K562 (cell line): Measurements from ENCODE around the gene CENPP. TPM values are rescaled to one million over a fixed set of nuclear protein-coding genes. Genes with fewer than 3 reads are reported as not detected.

ENCODE experiments used
- ATAC-seq: fragments of 200-7000 bp; cut with Tn5 transposase; 3 replicates; pipeline ENCODE4 v1.9.1; 2020; ENCODE audit warnings: moderate library complexity
- BruUV-seq: library from RNA; stranded (reverse); fragments of 400-500 nt; replicated peaks from 2 replicates; lab custom pipeline; 2021; lab: Mats Ljungman, UMichigan
- CTCF ChIA-PET: fragments of 300-600 bp; formaldehyde crosslinking; extraction: SDS; loops from one replicate; lab custom pipeline; 2021; ENCODE audit warnings: low intra/inter-chr PET ratio; lab: Yijun Ruan, JAX
- POLR2A ChIA-PET: fragments of 300-600, 350-650 bp; sonication (Branson Sonifier 250); formaldehyde crosslinking; extraction: SDS; loops from one replicate; lab custom pipeline; 2021; ENCODE audit warnings: antibody characterized with exemption, inconsistent platforms; lab: Yijun Ruan, JAX
- DNase-seq, 4 experiments: peaks; one replicate each; pipeline versions ENCODE4 v3.0.0 to v3.0.0-alpha.2; 2011 to 2018; ENCODE audit warnings: low spot score in 3 of 4, mixed read lengths in 3 of 4; ENCODE audit errors: extremely low read depth in 1 of 4
- FAIRE-seq: peaks from 2 replicates; lab custom pipeline; 2011; peaks lifted over from hg19 to GRCh38; lab: Jason Lieb, UNC
- H2AFZ ChIP-seq: 2 replicates; pipeline ENCODE4 v1.6.0; 2011; ENCODE audit warnings: low read depth, low read length, control low read depth, inconsistent platforms
- H3K27ac ChIP-seq: fragments of 200-600 bp; 3 replicates; pipeline ENCODE4 v1.8.0; 2011; ENCODE audit warnings: low read depth, mild to moderate bottlenecking, control low read depth, inconsistent platforms, low read length, moderate library complexity, mixed read lengths; ENCODE audit errors: extremely low read depth
- H3K27me3 ChIP-seq, 2 experiments: fragments of 300-600 bp in 1 of 2; 2 replicates in 1 of 2; 3 replicates in 1 of 2; pipeline versions ENCODE4 v1.6.0 to v1.8.0; 2011; ENCODE audit warnings: inconsistent platforms in 2 of 2, low read length in 2 of 2, mild to moderate bottlenecking in 1 of 2, mixed read lengths in 1 of 2, moderate library complexity in 1 of 2; ENCODE audit not compliant: control insufficient read depth in 2 of 2, insufficient read depth in 2 of 2
- H3K36me3 ChIP-seq: fragments of 300-600 bp; 3 replicates; pipeline ENCODE4 v1.8.0; 2011; ENCODE audit warnings: mild to moderate bottlenecking, low read length, inconsistent platforms; ENCODE audit not compliant: control insufficient read depth, insufficient read depth
- H3K4me1 ChIP-seq, 2 experiments: fragments of 200-600 bp in 1 of 2; replicated peaks in 1 of 2; 2 replicates in 1 of 2; 3 replicates in 1 of 2; pipeline versions ENCODE4 v1.5.1 to v1.8.0; 2011; ENCODE audit warnings: inconsistent platforms in 2 of 2, low read length in 2 of 2, mild to moderate bottlenecking in 1 of 2, mixed read lengths in 1 of 2, moderate library complexity in 1 of 2; ENCODE audit not compliant: control insufficient read depth in 2 of 2, insufficient read depth in 2 of 2
- H3K4me2 ChIP-seq: 2 replicates; pipeline ENCODE4 v1.6.1; 2011; ENCODE audit warnings: low read length, control low read depth, inconsistent platforms, mixed read lengths; ENCODE audit not compliant: insufficient read depth
- H3K4me3 ChIP-seq: fragments of 200-600 bp; sonication (generic), shearing (Covaris generic); 2 replicates; pipeline ENCODE4 v1.5.1; 2016; ENCODE audit warnings: control low read depth, inconsistent platforms
- H3K79me2 ChIP-seq: fragments of 200-600 bp; 3 replicates; pipeline ENCODE4 v1.8.0; 2011; ENCODE audit warnings: low read length, inconsistent platforms; ENCODE audit not compliant: control insufficient read depth, insufficient read depth
- H3K9ac ChIP-seq, 2 experiments: 2 replicates each; pipeline versions ENCODE4 v1.6.0 to v1.6.1; 2011; ENCODE audit warnings: low read depth in 2 of 2, low read length in 2 of 2, control low read depth in 1 of 2, inconsistent platforms in 1 of 2, mild to moderate bottlenecking in 1 of 2, mixed read lengths in 1 of 2; ENCODE audit not compliant: insufficient read depth in 1 of 2
- H3K9me1 ChIP-seq: one replicate; pipeline ENCODE4 v1.6.0; 2011; ENCODE audit warnings: inconsistent platforms, mild to moderate bottlenecking, low read length, moderate library complexity; ENCODE audit not compliant: control insufficient read depth, insufficient read depth
- H3K9me3 ChIP-seq: replicated peaks from 2 replicates; pipeline ENCODE4 v1.5.1; 2011; ENCODE audit warnings: low read depth, low read length, inconsistent platforms; ENCODE audit not compliant: control insufficient read depth, insufficient read depth
- H4K20me1 ChIP-seq: replicated peaks from 2 replicates; pipeline ENCODE4 v1.6.1; 2011; ENCODE audit warnings: low read length, inconsistent platforms, mixed read lengths; ENCODE audit not compliant: control insufficient read depth, insufficient read depth
- ARID3B ChIP-seq: fragments of 250-450 bp; sonication (Bioruptor Pico); IDR thresholded peaks from 2 replicates; pipeline ENCODE4 v1.4.0; 2020; ENCODE audit warnings: borderline replicate concordance
- DPF2 ChIP-seq: fragments of 450-650 bp; IDR thresholded peaks from 2 replicates; pipeline ENCODE4 v1.6.1; 2016
- E2F3 ChIP-seq: fragments of 250-450 bp; sonication (Bioruptor Pico); IDR thresholded peaks from 2 replicates; pipeline ENCODE4 v1.4.0; 2020; ENCODE audit warnings: mild to moderate bottlenecking
- FUS ChIP-seq: fragments of 200-400 bp; formaldehyde crosslinking; optimal IDR thresholded peaks from 2 replicates; pipeline ENCODE3; 2017; ENCODE audit warnings: low read depth, low read length
- HLTF ChIP-seq: fragments of 450-650 bp; IDR thresholded peaks from 2 replicates; pipeline ENCODE4 v1.6.1; 2016
- HMG20A ChIP-seq: fragments of 450-650 bp; formaldehyde crosslinking; conservative IDR thresholded peaks from 2 replicates; pipeline ENCODE4 v1.4.0; 2020; ENCODE audit warnings: mild to moderate bottlenecking, mixed read lengths
- PCBP2 ChIP-seq: fragments of 200-400 bp; formaldehyde crosslinking; IDR thresholded peaks from 2 replicates; pipeline ENCODE4 v1.6.1; 2018; ENCODE audit warnings: low read length, low read depth, mild to moderate bottlenecking, moderate library complexity; ENCODE audit not compliant: poor library complexity, severe bottlenecking
- SIRT6 ChIP-seq: IDR thresholded peaks from one replicate; pipeline ENCODE4 v1.6.1; 2012; ENCODE audit warnings: low read depth, mild to moderate bottlenecking, control low read depth, inconsistent platforms, low read length, moderate library complexity
- TOE1 ChIP-seq, 2 experiments: fragments of 450-650 bp in 1 of 2; sonication (generic) in 1 of 2; formaldehyde crosslinking in 1 of 2; IDR thresholded peaks; 2 replicates each; pipeline versions ENCODE4 v1.7.1 to v1.8.0; 2016 to 2022; ENCODE audit warnings: borderline replicate concordance in 2 of 2, mild to moderate bottlenecking in 2 of 2, antibody characterized with exemption in 1 of 2, inconsistent platforms in 1 of 2, low read depth in 1 of 2, missing genetic modification reagents in 1 of 2, moderate library complexity in 1 of 2
- ZBTB7A ChIP-seq: IDR thresholded peaks from 2 replicates; pipeline ENCODE4 v1.6.1; 2011; ENCODE audit warnings: low read depth, mild to moderate bottlenecking, low read length, moderate library complexity, borderline replicate concordance; ENCODE audit not compliant: control insufficient read depth
- ZNF174 ChIP-seq: fragments of 250-450 bp; sonication (Bioruptor Pico); IDR thresholded peaks from 2 replicates; pipeline ENCODE4 v1.4.0; 2020; ENCODE audit warnings: mild to moderate bottlenecking
- ZNF232 ChIP-seq: sonication (generic); formaldehyde crosslinking; IDR thresholded peaks from 2 replicates; pipeline ENCODE4 v1.8.0; 2022; ENCODE audit warnings: mild to moderate bottlenecking, missing genetic modification reagents
- ZNF263 ChIP-seq: sonication (generic); formaldehyde crosslinking; IDR thresholded peaks from 2 replicates; pipeline ENCODE4 v1.8.0; 2022; ENCODE audit warnings: mild to moderate bottlenecking, missing genetic modification reagents, borderline replicate concordance
- ZNF589 ChIP-seq: fragments of 200-800 bp; sonication (Bioruptor generic); IDR thresholded peaks from 2 replicates; pipeline ENCODE4 v1.6.1; 2016; ENCODE audit warnings: low read depth, missing genetic modification characterization, missing compliant biosample characterization
- ZNF707 ChIP-seq: fragments of 250-450 bp; sonication (Bioruptor Pico); conservative IDR thresholded peaks from 2 replicates; pipeline ENCODE4 v1.8.0; 2022; ENCODE audit warnings: inconsistent platforms, mild to moderate bottlenecking, moderate library complexity
- ZNF717 ChIP-seq: fragments of 250-450 bp; sonication (Bioruptor Pico); IDR thresholded peaks from 2 replicates; pipeline ENCODE4 v1.5.0; 2021
- WGBS: fragments of 100-300 bp; shearing (Covaris generic); methylation state at CpG from one replicate; pipeline ENCODE4 v1.1.6; 2016; ENCODE audit warnings: low coverage, mixed read lengths; ENCODE audit not compliant: insufficient coverage; ENCODE audit errors: missing lambda C conversion rate; 5-methylcytosine and 5-hydroxymethylcytosine counted together
- in situ Hi-C: fragments of 300-500 bp; cut with MboI; formaldehyde crosslinking; loops from 4 replicates; pipeline ENCODE4 v1.15.0; 2018; ENCODE audit warnings: inconsistent platforms, mixed read lengths
- intact Hi-C: fragments of 100-400 bp; cut with micrococcal nuclease; formaldehyde crosslinking; loops from 2 replicates; pipeline ENCODE4 v1.14.2; 2022
- polyA plus RNA-seq, 8 experiments: library from polyadenylated mRNA; depleted of rRNA in 4 of 8; stranded (reverse) in 5 of 8; unstranded in 3 of 8; fragments of >200 nt; fragmentation: Nextera tagmentation in 2 of 8; fragmentation: Illumina TruSeq in 1 of 8; extraction: Ambion mirVana in 2 of 8; extraction: Trizol in 1 of 8; gene quantifications; 2 replicates each; pipeline versions ENCODE4 v1.2.1 to v1.2.3, GENCODE V29; 2011 to 2014; ENCODE audit warnings: inconsistent platforms in 1 of 8, missing spikeins in 1 of 8
- total RNA-seq, 7 experiments: library from RNA; depleted of rRNA in 6 of 7; stranded (reverse); fragments of >200 nt in 6 of 7; fragmentation: Illumina TruSeq in 2 of 7; extraction: Trizol in 2 of 7; gene quantifications; 2 replicates each; pipeline versions ENCODE4 v1.2.1 to v1.2.3, GENCODE V29; 2011 to 2021; ENCODE audit warnings: low replicate concordance in 1 of 7

Gene CENPP
- total and polyA plus RNA-seq, 9 of the 15 experiments (the other 6 are each of a cell fraction or from before 2014, with no cell fraction given) = 8.0 to 28.5 (median 17.9) TPM

GRCh38 chr9:92524881-92525280 lies 199.1 kb downstream of the CENPP start:
- POLR2A ChIA-PET = no interaction called here
- 93% methylated on average over 1 of the region's 1 CpG for WGBS
- FAIRE-seq = no peak
- Histone ChIP-seq H3K36me3 (no peaks in the 10 kb centered on the region), H2AFZ (no peak overlapping the region), H4K20me1 (no peaks in the 10 kb centered on the region), H3K4me2 (no peak overlapping the region), H3K4me1 (peaks cover 3 to 18% of the 10 kb centered on the region in 2 experiments; a peak in 4 of 5 replicates), H3K4me3 (no peak overlapping the region), H3K9ac (no peak overlapping the region), H3K79me2 (no peaks in the 10 kb centered on the region), H3K9me3 (no peaks in the 10 kb centered on the region), H3K27ac (no peak overlapping the region), H3K9me1 (no peaks in the 10 kb centered on the region), H3K27me3 (no peaks in the 10 kb centered on the region)
- intact Hi-C loops = no loop called here
- BruUV-seq = no TSS peak
- ATAC-seq = no peak
- in situ Hi-C loops = no loop called here
- CTCF ChIA-PET = no interaction called here
- DNase-seq = no peak
- TF ChIP-seq ZNF589 (CRISPR knock-in tag) (no peak), ZBTB7A (no peak), TOE1 (IDR thresholded peaks at IDR 0.05; ENCODE audit: borderline replicate concordance) (no peak), TOE1 (CRISPR knock-in tag; IDR thresholded peaks at IDR 0.05; ENCODE audit: borderline replicate concordance, low read depth) (no peak), ZNF263 (CRISPR knock-in tag) (no peak)

DNA sequence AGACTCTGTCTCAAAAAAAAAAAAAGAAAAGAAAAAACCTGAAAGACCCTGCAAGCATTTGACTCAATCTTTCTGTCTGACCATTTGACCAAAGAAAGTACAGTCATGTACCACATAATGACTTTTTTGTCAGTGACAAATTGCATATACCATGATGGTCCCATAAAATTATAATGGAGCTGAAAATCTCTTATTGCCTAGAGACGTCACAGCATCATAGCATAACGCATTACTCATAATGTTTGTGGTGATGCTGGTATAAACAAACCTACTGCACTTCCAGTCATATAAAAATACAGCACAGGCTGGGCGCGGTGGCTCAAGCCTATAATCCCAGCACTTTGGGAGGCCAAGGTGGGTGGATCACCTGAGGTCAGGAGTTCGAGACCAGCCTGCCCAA lies 199.6 kb downstream of the CENPP start:
- BruUV-seq = no TSS peak
- Histone ChIP-seq H3K4me2 (no peak overlapping the region), H3K9me3 (no peaks in the 10 kb centered on the region), H3K4me3 (no peak overlapping the region), H3K9me1 (no peaks in the 10 kb centered on the region), H2AFZ (no peak overlapping the region), H4K20me1 (no peaks in the 10 kb centered on the region), H3K36me3 (no peaks in the 10 kb centered on the region), H3K27ac (no peak overlapping the region), H3K9ac (no peak overlapping the region), H3K79me2 (no peaks in the 10 kb centered on the region), H3K4me1 (peaks cover 3 to 18% of the 10 kb centered on the region in 2 experiments; a peak in 4 of 5 replicates), H3K27me3 (no peaks in the 10 kb centered on the region)
- DNase-seq (no peak), ATAC-seq (no peak), FAIRE-seq (no peak)
- ChIA-PET CTCF (no interaction called here), POLR2A (no interaction called here)
- intact Hi-C loops = no loop called here
- in situ Hi-C loops = no loop called here
- WGBS = 87% methylated on average over 5 of the region's 5 CpGs
- TF ChIP-seq ARID3B (CRISPR knock-in tag) = no peak
- TF ChIP-seq PCBP2 = no peak
- TF ChIP-seq HMG20A (CRISPR knock-in tag) = no peak
- TF ChIP-seq SIRT6 = no peak
- no peak for TF ChIP-seq FUS
- no peak for TF ChIP-seq ZNF232 (CRISPR knock-in tag)
- TF ChIP-seq E2F3 (CRISPR knock-in tag) = no peak
- no peak for TF ChIP-seq HLTF
- TF ChIP-seq ZNF707 (CRISPR knock-in tag) = no peak
- TF ChIP-seq ZNF174 (CRISPR knock-in tag) = no peak
- no peak for TF ChIP-seq DPF2
- no peak for TF ChIP-seq ZNF717
